GM21367 (cell line): ENCODE data around the gene PUS1.

ENCODE experiments used
- ATAC-seq: cut with Tn5 transposase; IDR thresholded peaks from one replicate; pipeline ENCODE4 v1.9.1; 2021; ENCODE audit not compliant: unreplicated experiment

PUS1 gene

DNA sequence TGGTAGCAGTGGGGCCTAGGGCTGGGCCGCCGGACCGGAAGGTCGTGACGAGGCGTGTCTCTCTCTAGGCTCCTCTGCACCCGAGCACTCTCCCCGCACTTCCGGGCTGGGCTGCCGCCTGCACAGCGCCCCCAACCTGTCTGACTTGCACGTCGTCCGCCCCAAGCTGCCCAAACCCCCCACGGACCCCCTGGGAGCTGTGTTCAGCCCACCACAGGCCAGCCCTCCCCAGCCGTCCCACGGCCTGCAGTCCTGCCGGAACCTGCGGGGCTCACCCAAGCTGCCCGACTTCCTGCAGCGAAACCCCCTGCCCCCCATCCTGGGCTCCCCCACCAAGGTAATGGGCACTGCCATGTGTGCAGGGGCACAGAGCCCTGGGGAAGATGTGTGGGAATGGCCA is 13.3 kb upstream of the PUS1 start:
- ATAC-seq = no peak

DNA sequence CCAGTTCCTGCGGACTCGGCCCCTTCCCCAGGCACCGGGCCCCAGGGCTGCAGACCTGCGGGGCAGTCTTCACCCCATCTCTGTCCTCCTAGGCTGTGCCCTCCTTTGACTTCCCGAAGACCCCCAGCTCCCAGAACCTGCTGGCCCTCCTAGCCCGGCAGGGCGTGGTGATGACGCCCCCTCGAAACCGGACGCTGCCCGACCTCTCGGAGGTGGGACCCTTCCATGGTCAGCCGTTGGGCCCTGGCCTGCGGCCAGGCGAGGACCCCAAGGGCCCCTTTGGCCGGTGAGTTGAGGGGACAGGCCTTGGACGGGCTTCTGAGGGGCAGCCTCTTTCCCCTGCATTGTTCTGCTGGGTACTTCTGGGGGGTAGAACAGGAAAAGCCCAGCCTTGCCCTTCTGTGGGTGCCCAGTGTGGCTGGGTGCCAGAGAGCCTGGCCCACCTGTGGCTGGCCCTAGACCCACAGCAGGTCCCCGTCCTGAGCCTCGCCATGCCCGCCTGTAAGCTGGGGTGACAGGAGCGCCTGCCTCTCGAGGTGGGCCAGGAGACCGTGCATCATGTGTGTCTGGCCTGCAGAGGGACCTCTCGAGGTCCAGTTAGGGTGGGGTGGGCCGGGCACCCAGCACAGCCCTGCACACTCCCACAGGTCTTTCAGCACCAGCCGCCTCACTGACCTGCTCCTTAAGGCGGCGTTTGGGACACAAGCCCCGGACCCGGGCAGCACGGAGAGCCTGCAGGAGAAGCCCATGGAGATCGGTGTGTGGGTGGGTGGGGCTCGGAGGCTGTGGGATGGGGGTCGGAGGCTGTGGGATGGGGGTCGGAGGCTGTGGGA is 12.6 kb upstream of the PUS1 start:
- no peak for ATAC-seq

DNA sequence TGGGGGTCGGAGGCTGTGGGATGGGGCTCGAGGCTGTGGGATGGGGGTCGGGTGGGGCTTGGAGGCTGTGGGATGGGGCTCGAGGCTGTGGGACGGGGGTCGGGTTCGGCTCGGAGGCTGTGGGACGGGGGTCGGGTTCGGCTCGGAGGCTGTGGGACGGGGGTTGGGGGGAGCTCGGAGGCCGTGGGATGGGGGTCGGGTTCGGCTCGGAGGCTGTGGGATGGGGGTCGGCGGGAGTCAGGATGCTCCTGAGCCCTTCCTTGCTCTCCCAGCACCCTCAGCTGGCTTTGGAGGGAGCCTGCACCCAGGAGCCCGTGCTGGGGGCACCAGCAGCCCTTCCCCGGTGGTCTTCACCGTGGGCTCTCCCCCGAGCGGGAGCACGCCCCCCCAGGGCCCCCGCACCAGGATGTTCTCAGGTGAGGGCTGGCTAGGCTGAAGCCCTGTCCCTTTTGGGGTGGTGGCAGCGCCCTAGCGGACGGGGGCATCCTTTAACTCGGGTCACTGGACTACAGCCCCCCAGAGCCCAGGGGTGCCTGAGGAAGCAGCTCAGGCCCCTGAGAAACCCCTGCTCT is 11.9 kb upstream of the PUS1 start:
- no peak for ATAC-seq

DNA sequence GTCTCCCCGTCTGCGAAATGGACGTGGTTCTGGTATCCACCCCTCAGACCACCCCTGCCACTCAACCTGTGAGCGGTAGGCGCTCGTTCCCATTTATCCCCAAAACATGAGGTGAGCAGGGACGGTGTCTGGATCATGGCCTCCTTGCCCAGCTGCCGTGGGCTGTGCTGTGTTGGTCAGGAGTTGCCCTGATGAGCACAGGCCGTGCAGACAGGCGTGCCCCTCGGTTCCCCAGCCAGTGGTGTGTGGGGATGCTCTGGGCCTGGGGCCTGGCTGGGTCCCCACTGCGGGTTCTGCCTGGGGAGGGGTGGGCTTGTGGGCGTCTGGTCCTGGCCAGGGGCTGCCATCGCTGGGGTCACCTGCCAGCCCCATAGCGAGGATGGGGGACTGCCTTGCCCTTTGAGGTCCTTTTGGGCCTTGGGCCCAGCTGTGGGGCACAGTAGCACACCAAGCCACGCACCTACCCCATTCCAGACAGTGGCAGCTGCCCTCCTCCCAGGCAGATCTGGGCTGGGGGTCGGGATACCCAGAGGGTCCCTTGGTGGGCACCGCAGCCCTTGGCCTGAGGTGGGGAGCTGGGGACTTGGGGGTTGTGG is 11.3 kb upstream of the PUS1 start:
- ATAC-seq = no peak

DNA sequence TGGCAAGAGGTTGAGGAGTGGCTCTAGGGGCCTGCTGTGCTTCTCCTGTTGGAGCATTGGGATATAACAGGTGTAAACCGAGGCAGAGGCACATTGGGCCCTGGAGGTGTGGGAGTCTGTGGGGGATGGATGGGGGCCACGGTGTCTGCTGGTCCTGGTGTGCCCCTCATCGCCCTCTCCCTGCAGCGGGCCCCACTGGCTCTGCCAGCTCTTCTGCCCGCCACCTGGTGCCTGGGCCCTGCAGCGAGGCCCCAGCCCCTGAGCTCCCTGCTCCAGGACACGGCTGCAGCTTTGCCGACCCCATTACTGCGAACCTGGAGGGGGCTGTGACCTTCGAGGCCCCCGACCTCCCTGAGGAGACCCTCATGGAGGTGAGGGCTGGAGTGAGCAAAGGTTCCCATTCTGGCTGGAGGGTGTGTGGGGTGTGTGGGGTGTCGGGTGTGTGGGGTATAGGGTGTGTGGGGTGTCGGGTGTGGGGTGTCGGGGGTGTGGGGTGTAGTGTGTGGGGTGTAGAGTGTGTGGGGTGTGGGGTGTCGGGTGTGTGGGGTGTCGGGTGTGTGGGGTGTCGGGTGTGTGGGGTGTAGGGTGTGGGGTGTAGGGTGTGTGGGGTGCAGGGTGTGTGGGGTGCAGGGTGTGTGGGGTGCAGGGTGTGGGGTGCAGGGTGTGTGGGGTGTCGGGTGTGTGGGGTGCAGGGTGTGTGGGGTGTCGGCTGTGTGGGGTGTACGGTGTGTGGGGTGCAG is 10.6 kb upstream of the PUS1 start:
- no peak for ATAC-seq

DNA sequence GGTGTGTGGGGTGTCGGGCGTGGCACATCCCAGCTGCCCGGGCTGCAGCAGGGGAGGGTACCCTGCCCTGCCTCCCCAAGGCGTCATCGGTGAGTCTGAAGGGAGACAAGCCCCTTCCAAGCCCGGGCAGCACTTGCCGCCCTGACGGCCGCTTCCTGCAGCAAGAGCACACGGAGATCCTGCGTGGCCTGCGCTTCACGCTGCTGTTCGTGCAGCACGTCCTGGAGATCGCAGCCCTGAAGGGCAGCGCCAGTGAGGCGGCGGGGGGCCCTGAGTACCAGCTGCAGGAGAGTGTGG is 10.1 kb upstream of the PUS1 start:
- no peak for ATAC-seq

DNA sequence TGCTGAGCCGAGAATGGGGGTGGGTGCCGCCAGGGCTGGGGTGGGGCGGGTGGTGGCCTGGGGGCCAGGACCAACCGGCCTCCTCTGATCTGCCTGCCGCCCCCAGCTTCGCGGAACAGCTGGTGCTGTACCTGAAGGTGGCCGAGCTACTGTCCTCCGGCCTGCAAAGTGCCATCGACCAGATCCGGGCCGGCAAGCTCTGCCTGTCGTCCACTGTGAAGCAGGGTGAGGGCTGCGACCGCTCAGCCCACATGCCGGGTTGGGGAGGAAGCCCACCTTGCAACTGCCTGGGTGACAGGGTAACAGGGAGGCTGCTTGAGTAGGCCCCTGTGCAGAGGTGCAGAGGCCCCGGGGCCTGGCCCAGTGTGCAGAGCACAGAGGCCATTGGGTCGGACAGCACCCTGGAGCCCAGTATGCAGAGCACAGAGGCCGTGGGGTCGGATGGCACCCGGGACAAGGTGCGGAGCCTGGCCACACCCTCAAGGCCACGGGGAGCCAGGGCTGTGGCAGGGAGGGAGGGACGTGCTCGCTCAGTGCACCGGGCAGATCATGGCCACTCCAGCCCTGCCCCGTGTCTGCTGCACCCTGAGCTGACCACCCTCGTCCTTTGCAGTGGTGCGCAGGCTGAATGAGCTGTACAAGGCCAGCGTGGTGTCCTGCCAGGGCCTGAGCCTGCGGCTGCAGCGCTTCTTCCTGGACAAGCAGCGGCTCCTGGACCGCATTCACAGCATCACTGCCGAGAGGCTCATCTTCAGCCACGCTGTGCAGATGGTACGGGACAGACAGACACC is 9.5 kb upstream of the PUS1 start:
- no peak for ATAC-seq

DNA sequence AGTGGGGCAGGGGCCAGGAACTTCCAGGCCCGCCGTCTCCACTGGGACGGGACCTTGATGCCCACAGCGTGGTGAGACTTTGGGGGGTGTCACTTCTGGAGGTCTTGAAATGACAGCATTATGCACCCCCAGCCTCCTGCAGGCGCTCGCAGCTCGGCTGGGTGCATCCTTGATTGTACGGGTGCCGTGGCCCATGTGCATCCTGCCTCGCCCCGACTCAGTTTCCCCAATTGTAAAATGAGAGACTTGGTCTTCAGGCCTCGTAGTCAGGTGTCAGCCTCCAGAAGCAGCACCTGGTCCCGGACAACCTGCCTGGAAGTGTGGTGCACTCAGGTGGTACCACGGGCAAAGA is 8.9 kb upstream of the PUS1 start:
- ATAC-seq = no peak

DNA sequence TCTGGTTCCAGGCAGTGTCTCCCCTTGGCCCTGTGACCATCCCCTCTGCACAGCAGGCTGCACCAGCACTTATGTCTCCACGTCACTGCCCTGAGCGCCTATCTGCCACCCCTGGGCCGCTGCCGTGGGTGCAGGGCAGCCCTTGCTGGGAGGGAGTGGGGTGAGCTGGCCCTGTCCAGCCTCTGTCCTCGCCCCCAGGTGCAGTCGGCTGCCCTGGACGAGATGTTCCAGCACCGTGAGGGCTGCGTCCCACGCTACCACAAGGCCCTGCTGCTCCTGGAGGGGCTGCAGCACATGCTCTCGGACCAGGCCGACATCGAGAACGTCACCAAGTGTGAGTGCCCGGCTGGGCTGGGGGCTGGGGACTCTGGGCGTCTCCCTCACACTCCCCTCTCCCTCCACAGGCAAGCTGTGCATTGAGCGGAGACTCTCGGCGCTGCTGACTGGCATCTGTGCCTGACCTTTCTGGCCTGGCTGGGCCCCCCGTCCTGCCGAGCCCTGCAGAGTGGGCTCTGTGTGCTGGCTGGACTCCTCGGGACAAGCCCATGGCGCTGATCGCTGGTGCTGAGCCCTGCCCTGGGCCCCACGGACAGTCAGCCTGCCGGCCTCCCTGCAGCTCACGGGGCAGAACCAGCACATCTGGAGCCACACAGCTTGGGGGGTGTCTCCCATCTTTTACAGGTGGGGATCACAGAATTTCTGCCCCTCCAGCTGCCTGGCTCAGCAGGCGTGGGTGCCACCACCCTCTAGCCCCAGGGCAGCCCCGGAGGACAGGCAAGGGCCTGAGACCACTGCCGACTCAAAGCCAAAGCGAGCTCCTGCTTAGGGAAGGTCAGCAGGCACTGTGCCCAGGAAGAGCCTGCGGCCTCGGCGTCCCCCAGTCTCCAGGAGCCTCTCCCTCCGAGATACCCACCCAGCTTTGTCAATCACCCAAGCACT is 7.9 kb upstream of the PUS1 start:
- no peak for ATAC-seq

DNA sequence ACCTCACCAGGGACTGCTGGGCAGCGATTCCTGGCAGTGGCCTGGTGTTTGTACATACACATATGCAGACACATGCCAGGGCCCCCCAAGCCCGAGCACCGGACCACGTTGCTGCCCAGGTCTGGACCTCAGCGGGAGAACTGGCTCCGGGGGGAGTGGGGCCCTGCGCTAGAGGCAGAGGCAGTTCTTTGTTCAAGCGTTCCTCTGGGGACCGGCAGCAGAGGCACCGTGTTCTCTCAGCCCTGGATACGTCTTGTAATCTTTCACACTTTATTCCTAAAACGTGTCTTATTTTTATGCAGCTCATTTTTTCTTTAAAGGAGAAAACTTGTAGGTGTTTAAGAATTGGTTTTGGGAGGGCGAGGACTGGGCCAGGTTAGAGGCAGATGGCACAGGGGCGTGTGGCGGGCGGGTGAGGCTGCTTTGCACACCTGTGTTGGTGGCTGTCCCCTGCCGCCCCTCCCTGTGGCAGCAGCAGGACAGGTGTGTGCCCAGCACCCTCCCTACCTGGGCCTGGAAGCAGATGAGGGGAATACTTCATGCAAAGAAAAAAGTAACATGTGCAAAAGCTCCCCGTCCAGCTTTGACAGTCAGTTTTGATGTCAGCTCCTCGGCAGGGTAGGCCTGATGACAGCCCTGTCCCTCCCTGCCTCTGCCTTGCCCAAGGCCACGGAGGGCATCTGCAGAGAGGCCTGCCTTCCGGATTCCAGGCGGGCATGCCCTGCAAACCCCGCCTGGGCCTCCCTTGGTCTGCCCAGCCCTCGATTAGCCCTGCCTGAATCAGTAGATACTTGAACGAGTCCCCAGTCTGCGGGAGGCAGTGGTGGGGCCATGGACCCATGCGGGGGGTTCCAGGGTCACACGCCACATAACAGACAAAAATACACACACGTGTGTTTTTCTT is 7.0 kb upstream of the PUS1 start:
- ATAC-seq = no peak

DNA sequence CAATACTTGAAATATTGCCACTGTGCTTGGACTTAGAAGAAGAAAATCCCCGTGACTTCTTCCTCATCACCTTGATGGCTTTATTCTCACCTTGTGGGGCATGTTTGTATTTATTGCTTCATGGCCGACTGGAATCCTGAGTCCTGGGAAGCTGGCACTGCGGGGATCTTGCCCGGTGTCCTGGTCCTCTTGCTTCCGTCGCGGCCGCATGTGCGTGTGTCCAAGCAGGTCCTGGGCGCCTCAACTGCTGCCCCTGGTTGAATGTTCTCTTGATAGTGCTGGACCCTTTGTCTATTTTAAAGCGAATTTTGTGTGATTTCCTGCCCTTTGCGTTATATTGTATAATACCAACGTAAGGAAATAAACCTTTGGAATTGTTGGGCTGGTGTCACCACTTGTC is 6.3 kb upstream of the PUS1 start:
- no peak for ATAC-seq

DNA sequence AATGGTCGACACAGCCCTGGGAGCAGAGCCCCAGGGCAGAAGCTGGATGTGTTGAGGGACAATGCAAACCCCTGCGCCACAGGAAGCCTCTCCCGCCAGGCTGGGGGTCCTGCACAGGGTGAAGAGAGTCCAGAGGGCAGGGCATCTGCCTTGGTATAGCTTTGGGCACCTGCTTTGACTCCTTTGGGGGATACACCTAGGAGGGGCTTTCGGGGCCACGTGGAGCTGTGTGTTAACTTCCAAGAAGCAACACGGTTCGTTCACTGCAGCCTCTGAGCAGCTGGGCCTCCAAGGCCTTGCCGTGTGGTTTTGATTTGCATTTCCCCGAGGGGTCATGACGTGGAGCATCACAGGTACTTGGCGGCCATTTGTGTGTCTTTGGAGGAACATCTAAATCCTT is 5.8 kb upstream of the PUS1 start:
- peak; percentile 78 for ATAC-seq

DNA sequence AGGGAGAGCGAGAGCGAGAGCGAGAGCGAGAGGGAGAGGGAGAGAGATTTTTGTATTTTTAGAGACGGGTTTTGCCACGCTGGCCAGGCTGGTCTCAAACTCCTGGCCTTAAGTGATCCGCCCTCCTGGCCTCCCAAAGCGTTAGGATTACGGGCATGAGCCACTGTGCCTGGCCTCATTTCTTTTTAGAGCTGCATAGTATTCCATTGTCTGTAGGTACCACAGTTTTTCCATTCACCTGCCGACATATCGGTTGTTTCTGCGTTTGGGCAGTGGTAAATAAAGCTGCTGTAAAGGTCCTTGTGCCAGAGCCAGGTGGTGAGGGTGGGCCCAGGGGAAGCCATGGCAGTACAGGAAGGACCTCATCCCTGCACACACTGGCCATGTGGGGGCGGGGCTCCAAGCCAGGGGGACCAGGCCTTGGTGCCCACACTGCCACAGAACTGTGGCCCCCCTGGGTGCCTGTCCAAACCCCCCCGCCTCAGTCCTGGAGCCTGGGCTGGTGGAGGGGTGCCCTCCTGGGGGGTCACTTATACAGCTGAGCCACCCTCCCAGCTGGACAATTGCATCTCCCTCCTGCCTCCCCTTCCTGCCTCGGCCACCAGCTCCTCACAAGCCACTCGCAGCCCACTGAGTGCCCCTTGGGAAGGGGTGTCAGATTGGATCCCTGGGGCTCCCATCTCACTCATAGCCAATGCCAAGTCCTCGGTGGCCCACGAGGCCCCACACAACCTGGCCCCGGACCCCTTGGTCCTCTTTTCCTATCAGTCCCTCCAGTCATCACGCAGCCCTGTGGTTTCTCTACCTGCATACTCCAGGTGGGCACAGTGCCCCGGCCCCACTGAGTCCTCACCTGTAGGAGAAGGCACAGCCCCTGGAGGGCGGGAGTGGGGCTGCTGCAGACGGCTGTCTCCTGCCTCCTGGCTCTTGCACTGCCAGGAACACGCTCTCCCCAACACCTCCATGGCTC is 1.7 kb upstream of the PUS1 start:
- no peak for ATAC-seq

DNA sequence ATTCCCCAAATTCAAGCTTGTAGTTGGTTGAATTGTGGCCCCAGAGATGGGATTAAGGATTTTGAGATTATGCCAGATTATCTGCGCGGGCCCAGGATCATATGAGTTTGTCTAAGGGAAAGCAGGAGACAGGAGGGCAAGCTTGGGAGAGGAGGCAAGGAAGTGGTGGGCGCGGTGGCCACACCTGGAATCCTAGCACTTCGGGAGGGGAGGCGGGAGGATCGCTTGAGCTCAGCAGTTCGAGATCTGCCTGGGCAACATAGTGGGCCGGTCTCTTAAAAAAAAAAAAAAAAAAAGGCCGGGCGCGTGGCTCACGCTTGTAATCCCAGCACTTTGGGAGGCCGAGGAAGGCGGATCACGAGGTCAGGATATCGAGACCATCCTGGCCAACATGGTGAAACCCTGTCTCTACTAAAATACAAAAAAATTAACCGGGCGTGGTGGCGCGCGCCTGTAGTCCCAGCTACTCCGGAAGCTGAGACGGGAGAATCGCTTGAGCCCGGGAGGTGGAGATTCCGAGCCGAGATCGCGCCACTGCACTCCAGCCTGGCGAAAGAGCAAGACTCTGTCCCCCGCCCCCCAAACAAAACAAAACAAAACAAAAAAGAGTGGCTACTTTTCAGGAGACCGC is 881 bp upstream of the PUS1 start:
- no peak for ATAC-seq

DNA sequence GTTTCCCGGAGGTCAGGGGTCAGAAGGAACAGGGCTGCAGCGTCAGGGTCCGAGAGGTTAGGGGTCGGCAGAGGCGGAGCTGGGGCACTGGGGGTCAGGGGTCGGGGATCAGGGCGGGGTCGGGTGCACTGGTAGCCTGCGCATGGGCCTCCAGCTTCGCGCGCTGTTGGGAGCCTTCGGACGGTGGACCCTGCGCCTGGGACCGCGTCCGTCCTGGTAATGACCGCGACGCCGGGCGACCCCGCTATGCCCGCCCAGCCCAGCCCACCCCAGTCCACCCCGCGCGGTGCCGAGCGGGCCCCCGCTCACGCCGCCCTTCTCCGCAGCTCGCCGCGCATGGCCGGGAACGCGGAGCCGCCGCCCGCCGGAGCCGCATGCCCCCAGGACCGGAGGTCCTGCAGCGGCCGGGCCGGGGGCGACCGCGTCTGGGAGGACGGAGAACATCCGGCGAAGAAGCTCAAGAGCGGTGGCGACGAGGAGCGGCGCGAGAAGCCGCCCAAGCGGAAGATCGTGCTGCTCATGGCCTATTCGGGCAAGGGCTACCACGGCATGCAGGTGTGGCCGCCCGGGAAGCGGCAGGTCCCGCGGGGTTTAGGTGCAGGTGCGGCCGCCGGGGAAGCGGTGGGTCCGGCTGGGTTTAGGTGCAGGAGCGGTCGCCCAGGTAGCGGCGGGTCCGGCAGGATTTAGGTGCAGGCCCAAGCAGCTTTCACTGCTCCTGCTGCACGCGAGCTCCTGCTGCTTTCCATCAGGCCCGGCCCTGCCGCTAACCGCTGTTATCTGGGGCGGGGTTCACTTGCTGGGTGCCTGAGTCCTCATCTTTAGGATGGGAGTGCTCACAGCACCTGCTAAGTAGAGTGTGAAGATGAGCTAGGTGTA is 743 bp downstream of the PUS1 start:
- ATAC-seq = no peak

DNA sequence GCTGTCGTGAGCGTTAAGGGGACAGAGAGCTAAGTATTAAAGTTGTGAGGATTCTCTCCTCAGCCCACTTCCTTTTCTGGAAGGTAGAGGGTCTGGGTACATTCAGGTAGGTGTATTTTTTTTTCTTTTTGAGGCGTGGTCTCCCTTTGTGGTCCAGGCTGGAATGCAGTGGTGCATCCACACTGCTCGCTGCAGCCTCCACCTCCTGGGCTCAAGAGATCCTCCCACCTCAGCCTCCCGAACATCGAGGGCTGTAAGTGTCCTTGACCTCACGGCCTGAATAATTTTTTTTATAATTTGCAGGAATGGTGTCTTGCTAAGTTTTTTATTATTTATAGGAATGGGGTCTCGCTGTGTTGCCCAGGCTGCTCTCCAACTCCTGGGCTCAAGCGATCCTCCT is 1.4 kb downstream of the PUS1 start:
- no peak for ATAC-seq

DNA sequence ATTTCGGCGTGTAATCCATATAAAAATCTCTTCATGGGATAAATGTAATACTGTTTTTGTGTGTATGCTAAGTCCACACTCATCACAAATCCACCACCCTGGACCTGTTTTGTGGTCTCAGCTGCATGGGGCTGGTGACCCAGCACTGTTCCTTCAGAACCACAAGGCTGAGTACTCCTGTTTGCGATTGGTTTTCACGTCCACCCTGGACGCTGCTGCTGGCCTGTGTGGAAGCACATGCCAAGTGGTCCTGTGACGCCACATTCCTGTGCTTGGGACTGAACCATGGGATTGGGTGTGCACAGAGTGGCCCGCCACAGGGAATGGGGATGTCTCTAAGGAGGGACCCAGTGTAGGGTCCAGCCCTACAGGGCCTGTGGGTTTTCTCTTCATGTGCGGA is 4.3 kb downstream of the PUS1 start:
- no peak for ATAC-seq
